ENCODE data around the gene MTHFS. TPM values are rescaled to one million over a fixed set of nuclear protein-coding genes. Genes with fewer than 3 reads are reported as not detected.

Gene MTHFS
- total RNA-seq, 4 donors from 2014 or later, result 4.3 to 10.9 (median 10.2) TPM

DNA sequence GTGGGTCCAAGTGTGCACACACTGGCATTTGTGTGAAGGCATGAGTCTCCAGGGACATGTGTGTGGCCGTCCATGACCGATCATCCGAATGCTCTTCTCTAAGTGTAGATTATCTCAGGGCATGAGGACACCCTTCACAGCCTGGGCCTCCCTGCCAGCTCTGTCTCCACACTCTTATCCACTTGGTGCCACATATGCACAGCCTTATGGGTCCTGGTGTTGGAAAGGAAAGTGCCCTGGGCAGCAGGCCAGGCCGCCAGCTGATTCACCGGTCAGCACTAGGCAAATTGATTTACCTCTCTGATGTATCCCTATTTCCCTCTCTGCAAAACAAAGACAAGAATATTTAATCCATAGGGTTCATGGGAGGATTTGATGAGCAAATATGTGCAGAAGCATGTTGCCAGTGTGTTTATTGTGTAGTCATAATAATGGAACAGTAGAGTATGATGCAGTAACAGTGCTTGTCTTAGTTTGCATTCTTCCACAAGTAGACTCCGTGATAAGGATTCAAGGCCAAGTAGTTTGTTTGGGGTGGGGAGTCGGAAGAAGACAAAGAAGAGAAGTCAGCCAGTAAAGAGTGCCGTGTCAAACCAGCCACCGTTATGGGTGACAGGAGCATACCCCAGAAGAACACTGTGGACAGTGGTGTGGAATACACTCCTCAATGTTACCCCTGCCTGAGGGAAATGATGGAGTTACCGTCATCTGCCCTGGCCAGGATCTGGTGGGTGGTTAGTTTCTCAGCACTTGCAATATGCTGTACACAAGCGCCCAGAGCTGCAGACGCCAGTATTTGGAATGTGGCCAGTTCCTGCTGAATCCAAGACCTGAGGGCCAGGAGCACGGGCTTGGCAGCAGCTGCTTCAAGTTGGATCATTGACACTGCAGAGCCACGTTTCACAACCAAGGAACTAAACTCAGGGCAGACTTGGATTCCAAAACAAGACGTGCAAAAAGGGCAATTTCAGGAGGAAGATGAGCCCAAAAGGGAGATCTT lies 85.1 kb downstream of the MTHFS start:
- 43% methylated on average over 15 of the region's 15 CpGs for WGBS
- Histone ChIP-seq H3K27me3 (no peaks in the 10 kb centered on the region), H3K4me3 (no peak overlapping the region), H3K36me3 (no peaks in the 10 kb centered on the region), H3K27ac (no peak overlapping the region), H3K9me3 (no peaks in the 10 kb centered on the region), H3K4me1 (peaks cover 13% of the 10 kb centered on the region)
- peak; percentile 76 to 86 for DNase-seq (ENCODE audit: low spot score in 2 of 2)
- no peak for TF ChIP-seq EP300 (IDR thresholded peaks at IDR 0.05)
- TF ChIP-seq, protein P1, sequence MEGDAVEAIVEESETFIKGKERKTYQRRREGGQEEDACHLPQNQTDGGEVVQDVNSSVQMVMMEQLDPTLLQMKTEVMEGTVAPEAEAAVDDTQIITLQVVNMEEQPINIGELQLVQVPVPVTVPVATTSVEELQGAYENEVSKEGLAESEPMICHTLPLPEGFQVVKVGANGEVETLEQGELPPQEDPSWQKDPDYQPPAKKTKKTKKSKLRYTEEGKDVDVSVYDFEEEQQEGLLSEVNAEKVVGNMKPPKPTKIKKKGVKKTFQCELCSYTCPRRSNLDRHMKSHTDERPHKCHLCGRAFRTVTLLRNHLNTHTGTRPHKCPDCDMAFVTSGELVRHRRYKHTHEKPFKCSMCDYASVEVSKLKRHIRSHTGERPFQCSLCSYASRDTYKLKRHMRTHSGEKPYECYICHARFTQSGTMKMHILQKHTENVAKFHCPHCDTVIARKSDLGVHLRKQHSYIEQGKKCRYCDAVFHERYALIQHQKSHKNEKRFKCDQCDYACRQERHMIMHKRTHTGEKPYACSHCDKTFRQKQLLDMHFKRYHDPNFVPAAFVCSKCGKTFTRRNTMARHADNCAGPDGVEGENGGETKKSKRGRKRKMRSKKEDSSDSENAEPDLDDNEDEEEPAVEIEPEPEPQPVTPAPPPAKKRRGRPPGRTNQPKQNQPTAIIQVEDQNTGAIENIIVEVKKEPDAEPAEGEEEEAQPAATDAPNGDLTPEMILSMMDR (IDR thresholded peaks at IDR 0.05), result no peak
- no peak for TF ChIP-seq POLR2A (IDR thresholded peaks at IDR 0.05)
- TF ChIP-seq POLR2AphosphoS5 (IDR thresholded peaks at IDR 0.05), result no peak

GRCh38 chr15:79804838-79805237 lies 92.0 kb downstream of the MTHFS start:
- Histone ChIP-seq H3K4me1 (no peaks in the 10 kb centered on the region), H3K9me3 (no peaks in the 10 kb centered on the region), H3K27me3 (peaks cover 3% of the 10 kb centered on the region), H3K4me3 (no peak overlapping the region), H3K27ac (no peak overlapping the region), H3K36me3 (no peaks in the 10 kb centered on the region)
- TF ChIP-seq POLR2AphosphoS5 (IDR thresholded peaks at IDR 0.05) (no peak), EP300 (IDR thresholded peaks at IDR 0.05) (no peak), POLR2A (IDR thresholded peaks at IDR 0.05) (no peak)
- TF ChIP-seq, protein P1 (IDR thresholded peaks at IDR 0.05), result no peak
- WGBS, result 89% methylated on average over 2 of the region's 2 CpGs
- no peak for DNase-seq (ENCODE audit: low spot score in 2 of 2)

DNA sequence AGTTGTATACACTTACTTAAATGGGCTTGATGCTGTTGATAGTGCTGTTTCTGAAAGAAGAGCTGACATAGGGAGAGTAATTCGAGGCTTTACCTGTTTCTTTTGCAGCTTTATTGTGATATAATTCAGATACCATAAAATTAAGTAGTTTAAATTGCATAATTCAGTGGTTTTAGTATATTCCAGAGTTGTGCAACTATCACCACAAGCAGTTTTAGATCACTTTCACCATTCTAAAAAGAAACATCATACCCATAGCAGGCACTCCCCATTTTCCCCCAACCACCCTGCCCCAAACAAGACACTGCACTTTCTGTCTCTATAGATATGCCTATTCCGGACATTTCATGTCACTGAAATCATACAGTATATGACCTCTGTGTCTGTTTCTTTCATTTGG lies 98.5 kb downstream of the MTHFS start:
- 68% methylated on average over 2 of the region's 2 CpGs for WGBS
- no peak for DNase-seq (ENCODE audit: low spot score in 2 of 2)
- Histone ChIP-seq H3K4me1 (no peaks in the 10 kb centered on the region), H3K9me3 (no peaks in the 10 kb centered on the region), H3K36me3 (no peaks in the 10 kb centered on the region), H3K4me3 (no peak overlapping the region), H3K27me3 (no peaks in the 10 kb centered on the region), H3K27ac (no peak overlapping the region)
- no peak for TF ChIP-seq POLR2AphosphoS5 (IDR thresholded peaks at IDR 0.05)

Other genes starting within 250 kb of the MTHFS start
- 1 to 10 TPM in 2 of 4 donors, under 1 TPM in 2; 0.64 to 2.6 (median 0.92) TPM for gene BCL2A1, start 74.2 kb upstream of the MTHFS start, total RNA-seq
- 100 to 1,000 TPM in 1 of 4 donors, 10 to 100 TPM in 3; 47.9 to 107 (median 80.9) TPM for gene ZFAND6, start 162.7 kb upstream of the MTHFS start, total RNA-seq